Liver (tissue), 9 donors: ENCODE data around the gene QKI. TPM values are rescaled to one million over a fixed set of nuclear protein-coding genes. Genes with fewer than 3 reads are reported as not detected.

Experiments used
- DNase-seq: peaks from one replicate; pipeline ENCODE4 v3.0.0-alpha.2; 2017; ENCODE audit warnings: low spot score
- H3K27ac ChIP-seq, 2 donors: one replicate each; pipeline ENCODE4 v1.7.0; 2013; ENCODE audit warnings: inconsistent platforms in 2 of 2, low read length in 2 of 2, control low read depth in 1 of 2, low read depth in 1 of 2, mild to moderate bottlenecking in 1 of 2
- H3K27me3 ChIP-seq, 4 donors: one replicate each; pipeline versions ENCODE4 v1.6.1 to v1.7.0; 2013; ENCODE audit warnings: low read length in 3 of 4, inconsistent platforms in 1 of 4, mild to moderate bottlenecking in 1 of 4, moderate library complexity in 1 of 4; ENCODE audit not compliant: control insufficient read depth in 4 of 4, insufficient read depth in 4 of 4
- H3K36me3 ChIP-seq, 4 donors: one replicate each; pipeline versions ENCODE4 v1.6.1 to v1.7.0; 2013; ENCODE audit warnings: low read length in 3 of 4, mild to moderate bottlenecking in 3 of 4, low read depth in 1 of 4, moderate library complexity in 1 of 4; ENCODE audit not compliant: control insufficient read depth in 4 of 4, insufficient read depth in 3 of 4
- H3K4me1 ChIP-seq, 4 donors: one replicate each; pipeline versions ENCODE4 v1.6.1 to v1.7.0; 2013; ENCODE audit warnings: low read length in 3 of 4, mild to moderate bottlenecking in 3 of 4, moderate library complexity in 1 of 4; ENCODE audit not compliant: control insufficient read depth in 4 of 4, insufficient read depth in 4 of 4
- H3K4me3 ChIP-seq, 3 donors: one replicate each; pipeline versions ENCODE4 v1.6.1 to v1.7.0; 2013; ENCODE audit warnings: low read length in 3 of 3, control low read depth in 1 of 3, low read depth in 1 of 3, mild to moderate bottlenecking in 1 of 3
- H3K9ac ChIP-seq, 2 donors: one replicate each; pipeline ENCODE4 v1.7.0; 2013; ENCODE audit warnings: low read length in 2 of 2, mild to moderate bottlenecking in 2 of 2, moderate library complexity in 2 of 2, control low read depth in 1 of 2, low read depth in 1 of 2
- H3K9me3 ChIP-seq, 4 donors: one replicate each; pipeline versions ENCODE4 v1.6.1 to v1.7.0; 2013; ENCODE audit warnings: low read length in 3 of 4; ENCODE audit not compliant: control insufficient read depth in 4 of 4
- ATF3 ChIP-seq: IDR thresholded peaks from 2 replicates; pipeline ENCODE4 v1.6.1; 2016; ENCODE audit warnings: antibody characterized with exemption
- EGR1 ChIP-seq, 2 donors: IDR thresholded peaks; 2 replicates each; pipeline ENCODE4 v1.6.1; 2016 to 2018; ENCODE audit warnings: antibody characterized with exemption in 2 of 2, low read depth in 2 of 2
- FOXA1 ChIP-seq: IDR thresholded peaks from 2 replicates; pipeline ENCODE4 v1.6.1; 2016; ENCODE audit warnings: antibody characterized with exemption
- FOXA2 ChIP-seq: IDR thresholded peaks from 2 replicates; pipeline ENCODE4 v1.6.1; 2016; ENCODE audit warnings: antibody characterized with exemption
- GABPA ChIP-seq, 2 donors: IDR thresholded peaks in 1 of 2; conservative IDR thresholded peaks in 1 of 2; 2 replicates each; pipeline ENCODE4 v1.6.1; 2016; ENCODE audit warnings: antibody characterized with exemption in 2 of 2, mild to moderate bottlenecking in 1 of 2, moderate library complexity in 1 of 2
- HNF4A ChIP-seq, 2 donors: conservative IDR thresholded peaks; 2 replicates each; pipeline ENCODE4 v1.6.1; 2016; ENCODE audit warnings: antibody characterized with exemption in 2 of 2, mild to moderate bottlenecking in 2 of 2
- HNF4G ChIP-seq: IDR thresholded peaks from 2 replicates; pipeline ENCODE4 v1.6.1; 2016; ENCODE audit warnings: antibody characterized with exemption
- JUND ChIP-seq, 2 donors: IDR thresholded peaks; 2 replicates each; pipeline ENCODE4 v1.6.1; 2016; ENCODE audit warnings: antibody characterized with exemption in 2 of 2
- NR2F2 ChIP-seq: IDR thresholded peaks from 2 replicates; pipeline ENCODE4 v1.6.1; 2016; ENCODE audit warnings: antibody characterized with exemption
- RAD21 ChIP-seq, 2 donors: IDR thresholded peaks; 2 replicates each; pipeline ENCODE4 v1.6.1; 2016; ENCODE audit warnings: antibody characterized with exemption in 2 of 2, mild to moderate bottlenecking in 2 of 2
- REST ChIP-seq: IDR thresholded peaks from 2 replicates; pipeline ENCODE4 v1.6.1; 2016; ENCODE audit warnings: antibody characterized with exemption, mild to moderate bottlenecking
- RXRA ChIP-seq, 2 donors: IDR thresholded peaks; 2 replicates each; pipeline ENCODE4 v1.6.1; 2017 to 2018; ENCODE audit warnings: antibody characterized with exemption in 2 of 2, mild to moderate bottlenecking in 1 of 2
- SP1 ChIP-seq: IDR thresholded peaks from 2 replicates; pipeline ENCODE4 v1.6.1; 2018; ENCODE audit warnings: antibody characterized with exemption, mild to moderate bottlenecking
- TAF1 ChIP-seq: conservative IDR thresholded peaks from 2 replicates; pipeline ENCODE4 v1.6.1; 2016; ENCODE audit warnings: antibody characterized with exemption, mild to moderate bottlenecking
- YY1 ChIP-seq: IDR thresholded peaks from 2 replicates; pipeline ENCODE4 v1.6.1; 2016; ENCODE audit warnings: antibody characterized with exemption, mild to moderate bottlenecking
- ZBTB33 ChIP-seq: IDR thresholded peaks from 2 replicates; pipeline ENCODE4 v1.6.1; 2016; ENCODE audit warnings: antibody characterized with exemption
- WGBS: extraction: QIAGEN DNeasy Blood & Tissue Kit; methylation state at CpG from one replicate; pipeline ENCODE4 v1.1.7; 2013; 5-methylcytosine and 5-hydroxymethylcytosine counted together
- polyA plus RNA-seq, 2 donors: library from polyadenylated mRNA; stranded (reverse) in 1 of 2; unstranded in 1 of 2; fragments of 200-250 nt in 1 of 2; fragments of >200 nt in 1 of 2; fragmentation: Nextera tagmentation in 1 of 2; extraction: Ambion mirVana in 1 of 2; gene quantifications; one replicate each; pipeline versions ENCODE4 v1.2.1 to v1.2.3, GENCODE V29; 2013 to 2015
- total RNA-seq, 2 donors: library from RNA; depleted of rRNA; stranded (reverse); fragments of >200 nt; gene quantifications; one replicate each; pipeline ENCODE4 v1.2.3, GENCODE V29; 2014
- TF ChIP-seq, protein P1 (sequence below): IDR thresholded peaks from 2 replicates; pipeline ENCODE4 v1.6.1; 2016; ENCODE audit warnings: antibody characterized with exemption
- TF ChIP-seq, protein P2 (sequence below): fragments of 150-350 bp; IDR thresholded peaks from 2 replicates; pipeline ENCODE4 v1.5.1; 2017; ENCODE audit warnings: improper control_type of control experiment, low read depth, low read length; ENCODE audit not compliant: missing input control
- donor health status: healthy.
- donor health status: healthy.
- donor health status: healthy.
- donor health status: healthy.
- donor health status: healthy.

The QKI gene
- total and polyA plus RNA-seq, 4 donors, result 22.7 to 97.0 (median 56.3) TPM

GRCh38 chr6:163532526-163533078 lies 118.1 kb downstream of the QKI start:
- no peak for DNase-seq
- H3K9ac ChIP-seq, result no peak overlapping the region
- H3K4me1 ChIP-seq, result peaks cover 16 to 40% (median 24%) of the 10 kb centered on the region in 4 donors
- H3K27ac ChIP-seq, result peak overlapping the region in 1 of 2 donors; percentile 53
- peaks cover 0 to 4% (median 1%) of the 10 kb centered on the region in 4 donors for H3K36me3 ChIP-seq
- no peaks in the 10 kb centered on the region for H3K9me3 ChIP-seq
- WGBS, result 70% methylated on average over 5 of the region's 5 CpGs
- no peak overlapping the region for H3K4me3 ChIP-seq
- H3K27me3 ChIP-seq, result no peaks in the 10 kb centered on the region
- no peak for TF ChIP-seq ZBTB33
- TF ChIP-seq, protein P1, sequence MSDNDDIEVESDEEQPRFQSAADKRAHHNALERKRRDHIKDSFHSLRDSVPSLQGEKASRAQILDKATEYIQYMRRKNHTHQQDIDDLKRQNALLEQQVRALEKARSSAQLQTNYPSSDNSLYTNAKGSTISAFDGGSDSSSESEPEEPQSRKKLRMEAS, result no peak
- TF ChIP-seq YY1, result no peak
- TF ChIP-seq SP1, result no peak
- TF ChIP-seq RAD21 (IDR thresholded peaks at IDR 0.05), result no peak
- TF ChIP-seq FOXA2, result no peak
- TF ChIP-seq GABPA (IDR thresholded peaks at IDR 0.05 in 1 of 2, conservative IDR thresholded peaks at IDR 0.05 in 1 of 2), result no peak
- TF ChIP-seq RXRA (IDR thresholded peaks at IDR 0.05), result no peak
- no peak for TF ChIP-seq HNF4A (conservative IDR thresholded peaks at IDR 0.05)
- TF ChIP-seq EGR1 (IDR thresholded peaks at IDR 0.05; ENCODE audit: low read depth in 2 of 2), result no peak
- TF ChIP-seq, protein P2, sequence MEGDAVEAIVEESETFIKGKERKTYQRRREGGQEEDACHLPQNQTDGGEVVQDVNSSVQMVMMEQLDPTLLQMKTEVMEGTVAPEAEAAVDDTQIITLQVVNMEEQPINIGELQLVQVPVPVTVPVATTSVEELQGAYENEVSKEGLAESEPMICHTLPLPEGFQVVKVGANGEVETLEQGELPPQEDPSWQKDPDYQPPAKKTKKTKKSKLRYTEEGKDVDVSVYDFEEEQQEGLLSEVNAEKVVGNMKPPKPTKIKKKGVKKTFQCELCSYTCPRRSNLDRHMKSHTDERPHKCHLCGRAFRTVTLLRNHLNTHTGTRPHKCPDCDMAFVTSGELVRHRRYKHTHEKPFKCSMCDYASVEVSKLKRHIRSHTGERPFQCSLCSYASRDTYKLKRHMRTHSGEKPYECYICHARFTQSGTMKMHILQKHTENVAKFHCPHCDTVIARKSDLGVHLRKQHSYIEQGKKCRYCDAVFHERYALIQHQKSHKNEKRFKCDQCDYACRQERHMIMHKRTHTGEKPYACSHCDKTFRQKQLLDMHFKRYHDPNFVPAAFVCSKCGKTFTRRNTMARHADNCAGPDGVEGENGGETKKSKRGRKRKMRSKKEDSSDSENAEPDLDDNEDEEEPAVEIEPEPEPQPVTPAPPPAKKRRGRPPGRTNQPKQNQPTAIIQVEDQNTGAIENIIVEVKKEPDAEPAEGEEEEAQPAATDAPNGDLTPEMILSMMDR, result no peak
- no peak for TF ChIP-seq FOXA1
- TF ChIP-seq NR2F2, result no peak
- no peak for TF ChIP-seq TAF1
- TF ChIP-seq JUND (IDR thresholded peaks at IDR 0.05), result no peak
- TF ChIP-seq REST, result no peak
- TF ChIP-seq ATF3, result no peak
- no peak for TF ChIP-seq HNF4G
